Loucy (cell line): ENCODE measurements around the gene UNC5A.

Source experiments
- H2AFZ ChIP-seq: fragments of 200-600 bp; sonication (generic); 2 replicates; pipeline ENCODE4 v1.6.0; 2016; ENCODE audit warnings: antibody characterized with exemption, mild to moderate bottlenecking, low read length, moderate library complexity
- H3F3A ChIP-seq: fragments of 200-600 bp; 2 replicates; pipeline ENCODE4 v1.6.0; 2016; ENCODE audit warnings: antibody characterized with exemption, low read depth, mild to moderate bottlenecking
- H3K27me3 ChIP-seq: fragments of 200-600 bp; sonication (generic); 2 replicates; pipeline ENCODE4 v1.6.1; 2014; ENCODE audit warnings: low read length, mild to moderate bottlenecking; ENCODE audit not compliant: insufficient read depth, poor library complexity, severe bottlenecking
- H3K36me3 ChIP-seq: fragments of 200-600 bp; sonication (generic); 2 replicates; pipeline ENCODE4 v1.6.1; 2016; ENCODE audit warnings: low read length; ENCODE audit not compliant: insufficient read depth
- H3K4me1 ChIP-seq: fragments of 200-600 bp; sonication (generic); 2 replicates; pipeline ENCODE4 v1.5.1; 2014; ENCODE audit warnings: low read length, mild to moderate bottlenecking; ENCODE audit not compliant: insufficient read depth, poor library complexity, severe bottlenecking
- H3K4me2 ChIP-seq: fragments of 200-600 bp; sonication (generic); 2 replicates; pipeline ENCODE4 v1.6.0; 2014; ENCODE audit warnings: antibody characterized with exemption, low read length, low read depth, mild to moderate bottlenecking; ENCODE audit not compliant: poor library complexity, severe bottlenecking
- H3K4me3 ChIP-seq: fragments of 200-600 bp; sonication (generic); 2 replicates; pipeline ENCODE4 v1.5.1; 2014; ENCODE audit warnings: low read length, mild to moderate bottlenecking, mixed read lengths; ENCODE audit not compliant: poor library complexity, severe bottlenecking
- H3K79me2 ChIP-seq: fragments of 200-600 bp; sonication (generic); 2 replicates; pipeline ENCODE4 v1.6.1; 2014; ENCODE audit warnings: low read length; ENCODE audit not compliant: insufficient read depth
- H3K9ac ChIP-seq: fragments of 200-600 bp; sonication (generic); 2 replicates; pipeline ENCODE4 v1.6.0; 2014; ENCODE audit warnings: mild to moderate bottlenecking, low read depth, low read length, moderate library complexity; ENCODE audit not compliant: poor library complexity, severe bottlenecking
- H3K9me2 ChIP-seq: fragments of 200-600 bp; sonication (generic); replicated peaks from 2 replicates; pipeline ENCODE4 v1.6.1; 2016; ENCODE audit warnings: low read depth, low read length, mixed read lengths
- H3K9me3 ChIP-seq: fragments of 200-600 bp; sonication (generic); 2 replicates; pipeline ENCODE4 v1.6.1; 2014; ENCODE audit warnings: mild to moderate bottlenecking, antibody characterized with exemption, low read length, low read depth; ENCODE audit not compliant: insufficient read depth
- H4K20me1 ChIP-seq: fragments of 200-600 bp; sonication (generic); 2 replicates; pipeline ENCODE4 v1.6.0; 2014; ENCODE audit warnings: antibody characterized with exemption, low read length, mild to moderate bottlenecking; ENCODE audit not compliant: insufficient read depth, poor library complexity, severe bottlenecking
- CTCF ChIP-seq: fragments of 200-600 bp; sonication (generic); conservative IDR thresholded peaks from 2 replicates; pipeline ENCODE4 v1.5.1; 2014; ENCODE audit warnings: mild to moderate bottlenecking, antibody characterized with exemption, low read length
- EZH2phosphoT487 ChIP-seq: fragments of 200-600 bp; IDR thresholded peaks from 2 replicates; pipeline ENCODE4 v1.6.1; 2018; ENCODE audit warnings: antibody characterized with exemption, mild to moderate bottlenecking, moderate library complexity, borderline replicate concordance

UNC5A gene

GRCh38 chr5:176800024-176800423, 10.3 kb upstream of the UNC5A start:
- Histone ChIP-seq H3K9ac (no peak overlapping the region), H4K20me1 (no peaks in the 10 kb centered on the region), H3K36me3 (no peaks in the 10 kb centered on the region), H3K9me2 (no peaks in the 10 kb centered on the region), H3K79me2 (no peaks in the 10 kb centered on the region), H3K4me3 (no peak overlapping the region), H3K9me3 (no peaks in the 10 kb centered on the region), H3K4me2 (no peak overlapping the region), H3K27me3 (no peaks in the 10 kb centered on the region), H3K4me1 (no peaks in the 10 kb centered on the region), H2AFZ (no peak overlapping the region), H3F3A (no peaks in the 10 kb centered on the region)
- TF ChIP-seq CTCF (no peak), EZH2phosphoT487 (no peak)

- Histone ChIP-seq H3K9ac (no peak overlapping the region), H2AFZ (no peak overlapping the region), H3K79me2 (no peaks in the 10 kb centered on the region), H3K9me2 (no peaks in the 10 kb centered on the region), H3K4me3 (no peak overlapping the region), H3K9me3 (no peaks in the 10 kb centered on the region), H3K4me1 (no peaks in the 10 kb centered on the region), H3K36me3 (no peaks in the 10 kb centered on the region), H3K27me3 (no peaks in the 10 kb centered on the region), H3F3A (no peaks in the 10 kb centered on the region), H4K20me1 (no peaks in the 10 kb centered on the region), H3K4me2 (no peak overlapping the region)
- TF ChIP-seq CTCF: no peak
- no peak for TF ChIP-seq EZH2phosphoT487
These were observed 8.1 kb upstream of the UNC5A start for GRCh38 chr5:176802116-176802784.

- Histone ChIP-seq H3K4me1 (no peaks in the 10 kb centered on the region), H2AFZ (no peak overlapping the region), H3K4me3 (no peak overlapping the region), H3K9ac (no peak overlapping the region), H3F3A (no peaks in the 10 kb centered on the region), H3K4me2 (no peak overlapping the region), H3K79me2 (no peaks in the 10 kb centered on the region), H3K9me3 (no peaks in the 10 kb centered on the region), H3K36me3 (no peaks in the 10 kb centered on the region), H3K9me2 (no peaks in the 10 kb centered on the region), H3K27me3 (no peaks in the 10 kb centered on the region), H4K20me1 (no peaks in the 10 kb centered on the region)
- TF ChIP-seq CTCF: no peak
- no peak for TF ChIP-seq EZH2phosphoT487
These were observed 7.1 kb upstream of the UNC5A start for GRCh38 chr5:176803068-176803942.
